GM19328 (cell line): ENCODE measurements around the gene CMTM5.

Experiments used
- ATAC-seq: cut with Tn5 transposase; IDR thresholded peaks from one replicate; pipeline ENCODE4 v1.9.1; 2021; ENCODE audit warnings: mild to moderate bottlenecking, moderate library complexity; ENCODE audit not compliant: unreplicated experiment

Gene CMTM5

GRCh38 chr14:23357261-23357660 is 19.6 kb upstream of the CMTM5 start:
- no peak for ATAC-seq

- ATAC-seq = no peak
Observed at GRCh38 chr14:23358042-23358441, 18.8 kb upstream of the CMTM5 start.

- no peak for ATAC-seq
Observed at GRCh38 chr14:23358553-23359166, 18.2 kb upstream of the CMTM5 start.

- ATAC-seq = no peak
Observed at GRCh38 chr14:23359167-23359626, 17.6 kb upstream of the CMTM5 start.

GRCh38 chr14:23359722-23360447 is 17.0 kb upstream of the CMTM5 start:
- ATAC-seq = no peak

GRCh38 chr14:23360496-23360895 is 16.4 kb upstream of the CMTM5 start:
- ATAC-seq = no peak

- no peak for ATAC-seq
Observed at GRCh38 chr14:23361320-23361719, 15.5 kb upstream of the CMTM5 start.

GRCh38 chr14:23361763-23362162 is 15.1 kb upstream of the CMTM5 start:
- ATAC-seq = no peak

GRCh38 chr14:23362200-23362599 is 14.6 kb upstream of the CMTM5 start:
- no peak for ATAC-seq

GRCh38 chr14:23364164-23365035 is 12.4 kb upstream of the CMTM5 start:
- ATAC-seq = no peak

- ATAC-seq = no peak
Observed at GRCh38 chr14:23365036-23365731, 11.7 kb upstream of the CMTM5 start, which contains the start of gene EFS. Gene EFS, minus strand, starts transcription at chr14:23365172. Its CDS starts 147 bp downstream, at chr14:23365025.

GRCh38 chr14:23365732-23366425 is 11.0 kb upstream of the CMTM5 start:
- ATAC-seq = no peak

- ATAC-seq = no peak
Observed at GRCh38 chr14:23366426-23366921, 10.4 kb upstream of the CMTM5 start.

GRCh38 chr14:23370221-23370620 is 6.6 kb upstream of the CMTM5 start:
- ATAC-seq = no peak

- ATAC-seq = no peak
Observed at GRCh38 chr14:23371865-23372264, 5.0 kb upstream of the CMTM5 start.

GRCh38 chr14:23372509-23372908 is 4.3 kb upstream of the CMTM5 start, which contains the start of gene IL25:
Gene IL25, plus strand, starts transcription at chr14:23372809.
- ATAC-seq = no peak

- ATAC-seq = no peak
Observed at GRCh38 chr14:23373041-23373440, 3.8 kb upstream of the CMTM5 start.

GRCh38 chr14:23375527-23376251 is 1.2 kb upstream of the CMTM5 start:
- no peak for ATAC-seq

- no peak for ATAC-seq
Observed at GRCh38 chr14:23377198-23377550, 328 bp downstream of the CMTM5 start.
